AG04449 (cell line): ENCODE data around the gene KRT4.
A peak's percentile ranks its signal among the peaks of the same experiment; 100 is the strongest.
"Not testable (repeated sequence)": the region's sequence is repeated elsewhere in the genome, so short reads cannot be mapped to it uniquely, and the experiment has no call there.

Experiments used
- CTCF ChIA-PET: fragments of 350-600 bp; formaldehyde crosslinking; extraction: SDS; loops from one replicate; lab custom pipeline; 2021; ENCODE audit warnings: antibody characterized with exemption; lab: Yijun Ruan, JAX
- POLR2A ChIA-PET: fragments of 400-600, 350-600 bp; formaldehyde crosslinking; extraction: SDS; loops from one replicate; lab custom pipeline; 2020; ENCODE audit warnings: antibody characterized with exemption, inconsistent platforms; lab: Yijun Ruan, JAX
- DNase-seq: peaks from one replicate; pipeline ENCODE4 v3.0.0-alpha.2; 2010; ENCODE audit warnings: low read depth, low spot score
- H3K4me3 ChIP-seq: 2 replicates; pipeline ENCODE4 v1.5.1; 2011; ENCODE audit warnings: low read depth, mild to moderate bottlenecking, control low read depth, low read length
- CTCF ChIP-seq: IDR thresholded peaks from one replicate; pipeline ENCODE4 v1.5.1; 2011; ENCODE audit warnings: mild to moderate bottlenecking, moderate library complexity, low read length, control low read depth, inconsistent platforms; ENCODE audit not compliant: insufficient read depth; ENCODE audit errors: missing control alignments

The KRT4 gene

DNA sequence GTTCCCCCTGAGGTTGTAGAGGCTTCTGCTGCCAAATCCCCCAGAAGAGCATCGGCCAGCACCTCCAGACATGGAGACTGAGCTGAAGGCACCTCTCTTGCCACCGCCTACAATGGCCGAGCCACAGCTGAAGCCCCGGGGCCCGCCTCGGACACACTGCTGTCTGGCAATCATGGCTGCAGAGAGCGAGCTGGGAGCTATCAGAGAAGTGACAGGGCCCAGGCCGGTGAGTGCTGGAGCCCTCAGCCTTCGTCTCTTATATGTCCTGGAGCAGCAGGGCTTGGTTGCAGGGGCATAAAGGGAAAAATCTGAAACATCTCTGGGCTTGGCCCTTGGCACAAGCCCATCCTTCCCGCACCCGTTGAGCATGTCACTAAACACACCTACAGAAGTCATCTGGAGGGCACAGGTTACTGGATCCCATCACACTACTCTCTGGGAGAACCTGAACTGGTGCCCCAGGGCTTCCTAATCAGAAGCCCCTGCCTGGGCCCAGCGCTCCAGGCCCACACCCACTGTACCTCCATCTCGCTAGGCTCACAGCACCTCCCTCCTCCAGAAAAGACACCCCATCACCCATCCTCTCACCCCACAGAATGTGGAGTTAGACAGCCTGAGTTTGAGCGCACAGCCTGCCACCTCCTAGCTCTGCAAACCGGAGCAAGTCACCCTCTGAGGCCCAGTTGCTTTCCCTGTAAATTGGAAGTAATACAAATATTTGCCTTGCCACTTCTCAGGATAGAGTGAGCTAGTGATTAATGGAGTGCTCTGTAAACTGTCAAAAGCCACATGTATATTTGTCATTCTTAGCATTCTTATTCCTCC is at the start of gene KRT4:
TSS of gene KRT4 (minus strand) at position 232 of the 825 bp plus-strand sequence. CDS start at position 174, 58 bp downstream.
- TF ChIP-seq CTCF = no peak
- ChIA-PET CTCF (interaction anchor here (1.5 kb wide), 1 partner anchor 9 kb away, joined by 4 read pairs; no protein-coding TSS in a partner anchor), POLR2A (no interaction called here)
- DNase-seq = no peak
- H3K4me3 ChIP-seq = no peak within 1 kb of the TSS

DNA sequence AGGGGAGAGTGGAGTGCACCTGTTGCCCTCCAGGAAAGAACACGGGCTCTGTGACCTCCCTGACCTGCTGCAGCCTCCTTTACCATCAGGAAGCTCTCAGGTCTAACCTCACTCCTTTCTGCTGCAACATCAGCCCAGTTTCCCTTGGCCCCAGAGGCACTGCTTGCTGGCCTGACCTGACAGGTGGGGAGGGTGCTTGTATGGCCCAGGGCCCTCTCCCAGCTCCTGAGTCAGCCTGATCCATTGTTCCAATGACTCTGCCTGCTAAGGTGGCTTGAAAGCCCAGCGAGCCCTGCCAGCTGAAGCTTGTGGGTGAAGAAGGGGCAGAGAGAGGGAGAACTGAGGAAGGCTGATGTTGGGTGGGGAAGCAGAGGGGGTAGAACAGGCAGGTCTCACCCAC is 48.1 kb upstream of the KRT4 start:
- no peak overlapping the region for H3K4me3 ChIP-seq
- TF ChIP-seq CTCF = no peak
- no peak for DNase-seq
- POLR2A ChIA-PET = no interaction called here
- CTCF ChIA-PET = interaction anchor here (0.8 to 1.4 kb wide), 3 partner anchors 9 to 280 kb away, joined by 3 to 4 read pairs (median 4); no protein-coding TSS in a partner anchor

- CTCF ChIA-PET = interaction anchor here (0.8 to 1.8 kb wide), 4 partner anchors 9 to 282 kb away, joined by 3 to 4 read pairs (median 4); no protein-coding TSS in a partner anchor
- POLR2A ChIA-PET = no interaction called here
- H3K4me3 ChIP-seq = no peak overlapping the region
- DNase-seq = no peak
- no peak for TF ChIP-seq CTCF
Measured at GRCh38 chr12:52861511-52861910, 47.6 kb upstream of the KRT4 start.

GRCh38 chr12:52860102-52860823 is 46.3 kb upstream of the KRT4 start:
- no peak for TF ChIP-seq CTCF
- peak; percentile 41 for DNase-seq
- H3K4me3 ChIP-seq = no peak overlapping the region
- CTCF ChIA-PET = interaction anchor here (0.7 to 2.1 kb wide), 9 partner anchors 9 to 488 kb away, joined by 3 to 12 read pairs (median 4); no protein-coding TSS in a partner anchor
- POLR2A ChIA-PET = no interaction called here

GRCh38 chr12:52857500-52857899 is 43.6 kb upstream of the KRT4 start:
- CTCF ChIA-PET = interaction anchor here (1.0 to 1.1 kb wide), 2 partner anchors 8 to 13 kb away, joined by 3 read pairs; no protein-coding TSS in a partner anchor
- POLR2A ChIA-PET = no interaction called here
- no peak for TF ChIP-seq CTCF
- DNase-seq = no peak
- no peak overlapping the region for H3K4me3 ChIP-seq

GRCh38 chr12:52856787-52857186 is 42.9 kb upstream of the KRT4 start:
- no peak for DNase-seq
- no peak overlapping the region for H3K4me3 ChIP-seq
- POLR2A ChIA-PET = no interaction called here
- CTCF ChIA-PET = interaction anchor here (1.0 to 1.7 kb wide), 3 partner anchors 9 to 14 kb away, joined by 3 to 4 read pairs (median 3); no protein-coding TSS in a partner anchor
- TF ChIP-seq CTCF = no peak

- DNase-seq, H3K4me3 ChIP-seq, POLR2A ChIA-PET: not testable (repeated sequence)
- CTCF ChIA-PET = interaction anchor here (1.7 kb wide), 1 partner anchor 11 kb away, joined by 4 read pairs; no protein-coding TSS in a partner anchor
Measured at GRCh38 chr12:52856077-52856476, 42.2 kb upstream of the KRT4 start.
